Fibroblast of skin of abdomen (primary cell): ENCODE measurements around the gene IGFBP3.

Experiments
- DNase-seq: peaks from one replicate; pipeline ENCODE4 v3.0.0-alpha.2; 2013

IGFBP3 gene

GRCh38 chr7:45891462-45892402 is 29.3 kb downstream of the IGFBP3 start:
- DNase-seq: no peak

- DNase-seq: peak; percentile 51
Measured at GRCh38 chr7:45890902-45891461, 30.1 kb downstream of the IGFBP3 start.

GRCh38 chr7:45890125-45890901 is 30.8 kb downstream of the IGFBP3 start:
- no peak for DNase-seq

- no peak for DNase-seq
Measured at GRCh38 chr7:45889367-45890067, 31.6 kb downstream of the IGFBP3 start.

- DNase-seq: no peak
Measured at GRCh38 chr7:45888993-45889366, 32.1 kb downstream of the IGFBP3 start.

- DNase-seq: peak; percentile 12
Measured at GRCh38 chr7:45888185-45888992, 32.7 kb downstream of the IGFBP3 start, which contains the start of gene IGFBP1. Gene IGFBP1, plus strand, starts transcription at chr7:45888488. Its CDS starts 165 bp downstream, at chr7:45888653.

GRCh38 chr7:45886931-45887667 is 34.0 kb downstream of the IGFBP3 start:
- DNase-seq: no peak

- no peak for DNase-seq
Measured at GRCh38 chr7:45885264-45885882, 35.7 kb downstream of the IGFBP3 start.

- no peak for DNase-seq
Measured at GRCh38 chr7:45884136-45884535, 36.9 kb downstream of the IGFBP3 start.

GRCh38 chr7:45882465-45882810 is 38.6 kb downstream of the IGFBP3 start:
- DNase-seq: no peak

- peak; percentile 39 for DNase-seq
Measured at GRCh38 chr7:45881759-45882464, 39.2 kb downstream of the IGFBP3 start.

- no peak for DNase-seq
Measured at GRCh38 chr7:45881280-45881758, 39.8 kb downstream of the IGFBP3 start.

- no peak for DNase-seq
Measured at GRCh38 chr7:45880433-45880860, 40.6 kb downstream of the IGFBP3 start.

- DNase-seq: no peak
Measured at GRCh38 chr7:45878457-45879144, 42.5 kb downstream of the IGFBP3 start.

- no peak for DNase-seq
Measured at GRCh38 chr7:45876519-45876918, 44.6 kb downstream of the IGFBP3 start.

GRCh38 chr7:45874408-45875131 is 46.5 kb downstream of the IGFBP3 start:
- peak; percentile 80 for DNase-seq

GRCh38 chr7:45873355-45873754 is 47.7 kb downstream of the IGFBP3 start:
- no peak for DNase-seq

- no peak for DNase-seq
Measured at GRCh38 chr7:45873035-45873354, 48.1 kb downstream of the IGFBP3 start, which contains the start of gene CCDC201. Gene CCDC201, minus strand, starts transcription at chr7:45873082. Its CDS starts 75 bp downstream, at chr7:45873007.
